GM19238 (cell line): Measurements from ENCODE around the gene MPRIP.

Experiments used
- DNase-seq: peaks from one replicate; pipeline ENCODE4 v3.0.0; 2011; ENCODE audit warnings: low spot score; ENCODE audit not compliant: insufficient read length

MPRIP gene

DNA sequence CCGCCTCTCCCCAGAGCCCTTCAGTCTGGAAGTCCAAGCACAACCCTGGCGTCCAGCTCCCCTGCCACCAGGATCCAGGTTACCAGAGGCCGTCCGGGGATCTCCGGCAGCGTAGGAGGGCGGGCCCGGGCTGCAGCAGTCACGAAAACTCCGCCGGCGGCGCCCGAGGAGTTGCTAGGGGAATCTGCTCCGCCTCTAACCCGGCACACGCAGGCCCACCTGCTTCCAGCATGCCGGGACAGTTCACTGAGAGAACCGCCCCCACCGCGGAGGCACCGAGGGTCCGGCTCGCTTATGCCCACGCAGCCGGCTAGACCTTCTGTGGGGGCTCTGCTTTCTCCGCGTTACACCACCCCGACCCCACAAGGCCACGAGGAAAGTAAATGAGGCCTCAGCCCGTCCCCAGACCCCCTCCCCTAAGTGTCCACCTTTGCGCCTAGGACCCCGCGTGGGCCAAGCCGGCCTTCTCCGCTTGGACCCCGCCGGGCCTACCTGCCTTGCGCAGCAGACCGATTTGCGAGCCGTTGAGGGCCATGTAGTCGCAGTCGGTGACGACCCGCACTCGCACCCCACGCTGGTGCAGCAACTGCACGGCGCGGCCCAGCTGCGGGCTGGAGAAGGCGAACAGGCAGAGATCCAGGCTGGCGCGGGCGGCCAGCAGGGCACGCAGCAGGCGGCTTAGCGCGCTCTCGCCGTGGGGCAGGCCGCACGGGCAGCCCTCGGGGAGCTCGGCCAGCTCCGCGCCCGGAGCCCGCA, 163.3 kb downstream of the MPRIP start:
- peak; percentile 69 for DNase-seq

DNA sequence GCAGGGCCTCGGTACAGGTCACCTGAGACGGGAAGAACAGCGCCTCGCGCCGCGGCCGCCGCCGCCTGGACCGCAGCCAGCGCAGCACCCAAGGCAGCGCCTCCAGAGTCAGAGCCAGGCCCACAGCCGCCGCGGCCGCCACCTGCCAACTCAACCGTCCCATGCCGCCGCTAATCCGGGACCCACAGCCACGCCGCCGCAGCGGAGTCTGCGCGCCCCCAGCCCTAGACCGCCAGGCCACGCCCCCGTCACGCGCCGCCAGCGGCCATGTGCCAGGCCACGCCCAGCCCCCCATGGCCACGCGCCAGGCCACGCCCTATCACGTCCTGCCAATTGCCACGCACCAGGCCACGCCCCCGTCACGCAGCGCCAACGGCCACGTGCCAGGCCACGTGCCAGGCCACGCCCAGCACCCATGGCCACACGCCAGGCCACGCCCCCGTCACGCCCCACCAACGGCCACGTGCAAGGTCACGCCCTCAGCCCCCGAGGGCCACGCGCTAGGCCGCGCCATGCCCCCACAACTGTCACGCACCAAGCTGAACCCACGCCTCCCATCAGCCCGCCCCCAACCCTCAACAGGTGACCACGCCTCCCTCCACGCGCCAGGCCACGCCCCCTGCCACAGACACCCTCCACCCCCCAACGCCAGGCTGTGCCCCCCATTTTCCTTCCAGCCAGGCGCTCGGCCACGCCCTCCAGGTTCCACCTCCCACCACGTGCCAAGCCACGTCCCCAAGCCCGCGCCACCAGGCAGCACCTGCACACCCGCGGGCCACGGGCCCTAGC, 164.1 kb downstream of the MPRIP start, which contains the start of gene PLD6:
Gene PLD6, minus strand, starts transcription at position 210 of the 789 bp plus-strand sequence. Its CDS starts 47 bp downstream, at position 163.
- DNase-seq: peak; percentile 86

DNA sequence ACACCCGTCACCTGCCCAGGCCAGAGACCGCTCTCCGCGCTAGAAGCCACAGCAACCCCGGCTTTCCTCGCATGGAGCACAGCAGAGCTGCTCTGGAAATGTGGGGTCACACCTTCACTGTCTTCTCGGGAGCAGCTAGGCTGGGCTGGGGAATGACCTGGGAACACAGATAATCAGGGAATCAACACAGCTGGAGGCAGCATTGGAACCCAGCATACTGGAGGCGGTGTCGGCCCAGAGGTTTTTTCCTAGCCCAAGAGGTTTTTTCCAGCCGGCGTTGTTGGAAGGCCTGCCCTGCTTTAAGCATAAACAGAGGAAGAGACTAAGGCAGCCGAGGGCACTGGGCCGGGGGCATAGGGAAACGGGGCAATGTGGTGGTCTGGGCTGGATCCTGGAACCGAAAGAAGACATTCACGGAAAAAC, 164.7 kb downstream of the MPRIP start:
- no peak for DNase-seq

DNA sequence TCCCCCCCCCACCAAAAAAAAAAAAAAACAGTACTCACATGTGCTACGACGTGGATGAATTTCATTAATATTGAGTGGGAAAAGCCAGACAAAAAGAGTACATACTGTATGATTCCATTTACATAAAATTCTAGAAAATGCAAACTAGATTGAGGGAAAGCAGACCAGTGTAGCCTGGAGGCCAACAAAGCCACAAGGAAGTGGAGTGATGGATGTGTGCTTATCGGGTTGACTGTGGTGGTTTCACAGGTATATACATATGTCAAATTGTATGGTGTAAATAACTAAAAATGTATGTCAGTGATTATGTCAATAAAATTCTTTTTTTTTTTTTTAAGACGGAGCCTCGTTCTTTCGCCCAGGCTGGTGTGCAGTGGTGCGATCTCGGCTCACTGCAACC, 165.7 kb downstream of the MPRIP start:
- no peak for DNase-seq

DNA sequence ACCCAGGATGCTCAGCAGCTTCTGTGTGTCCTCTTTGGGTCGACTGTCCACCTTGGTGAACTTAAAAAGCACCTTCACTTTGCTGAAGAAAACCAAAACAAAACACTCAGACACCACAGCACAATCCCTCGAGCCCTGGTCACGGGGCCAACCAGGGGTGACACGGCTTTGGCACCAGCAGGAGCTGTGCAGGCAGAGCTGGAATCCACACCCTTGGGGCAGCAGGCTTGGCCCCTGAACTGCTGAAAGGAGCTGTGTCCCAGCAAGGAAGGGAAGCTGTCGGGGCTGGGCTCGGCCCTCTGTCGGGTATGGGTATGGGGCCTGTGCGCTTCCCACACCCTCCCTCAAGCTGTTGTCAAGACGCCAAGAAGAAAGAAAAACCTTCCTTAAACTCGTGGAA, 171.5 kb downstream of the MPRIP start:
- no peak for DNase-seq

DNA sequence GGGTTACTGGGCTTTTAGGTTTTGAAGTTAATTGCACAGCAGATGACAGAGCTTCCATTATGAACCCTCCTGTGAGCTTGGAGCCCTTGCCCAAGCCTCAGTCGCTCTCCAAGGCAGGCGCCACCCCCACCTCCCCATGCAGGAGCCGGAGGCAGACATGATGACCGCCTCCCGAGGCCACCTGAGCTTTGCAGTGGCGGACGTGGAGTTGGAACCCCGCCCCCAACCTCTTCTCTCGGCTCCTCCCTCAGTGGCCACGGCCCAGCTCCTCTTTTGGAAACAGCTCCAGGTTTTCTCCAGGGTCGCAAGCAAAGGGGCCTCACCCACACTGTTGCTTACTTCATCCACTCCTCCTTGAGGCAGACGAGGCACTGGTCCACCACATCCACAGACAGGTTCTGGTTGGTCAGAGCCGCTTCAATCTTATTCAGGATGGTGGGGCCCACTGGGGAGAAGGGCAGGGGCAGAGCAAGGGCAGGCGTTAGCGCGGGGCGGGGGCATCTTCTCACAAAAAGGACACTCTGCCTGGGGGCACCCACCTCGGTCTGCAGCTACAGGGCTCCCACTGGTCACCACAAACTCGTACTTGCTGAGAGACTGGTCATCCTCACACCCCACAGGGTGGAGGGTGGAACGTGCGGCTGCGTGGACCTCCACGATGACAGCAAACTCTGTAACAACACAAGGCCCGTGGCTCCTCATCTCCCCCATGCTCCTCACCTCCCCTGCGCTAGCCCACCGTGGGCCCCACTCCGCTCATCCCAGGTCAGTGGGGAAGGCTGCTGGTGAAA, 172.6 kb downstream of the MPRIP start:
- no peak for DNase-seq

DNA sequence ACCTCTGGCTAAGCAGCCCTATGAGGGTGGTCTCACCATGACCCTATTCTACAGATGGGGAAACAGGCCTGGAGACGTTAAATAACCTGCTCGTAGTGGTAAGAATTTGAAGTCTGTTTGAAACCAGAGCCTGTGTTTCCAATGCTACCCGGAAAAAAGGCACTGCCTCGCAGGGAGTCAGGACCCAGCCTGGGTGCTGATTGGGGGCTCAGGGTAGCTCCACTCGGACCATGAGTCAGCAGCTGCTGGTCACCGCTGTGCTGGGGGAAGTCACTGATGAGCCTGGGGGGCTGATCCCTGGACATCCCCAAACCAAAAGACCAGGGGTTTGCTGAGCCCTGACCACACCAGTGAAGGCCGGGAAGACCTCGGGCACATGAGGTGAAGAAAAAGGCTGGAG, 173.3 kb downstream of the MPRIP start:
- no peak for DNase-seq

DNA sequence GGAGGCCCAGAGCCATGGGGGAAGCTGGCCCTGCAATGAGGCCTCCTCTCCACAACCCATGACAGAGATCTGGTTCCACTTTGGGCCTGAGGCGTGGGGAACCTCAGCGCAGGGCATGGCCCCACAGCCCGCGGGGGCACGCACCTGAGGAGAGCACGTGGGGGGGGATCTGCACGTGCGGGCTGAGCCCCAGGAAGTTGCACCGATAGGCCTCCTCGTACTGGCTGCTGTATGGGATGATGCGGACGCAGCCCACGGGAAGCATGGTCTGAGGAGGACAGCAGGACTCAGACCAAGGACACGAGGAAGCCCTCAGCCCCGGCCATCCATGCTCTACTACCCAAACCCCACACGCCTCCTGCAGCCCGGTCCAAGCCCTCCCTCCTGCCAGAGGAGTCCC, 174.0 kb downstream of the MPRIP start:
- DNase-seq: no peak

DNA sequence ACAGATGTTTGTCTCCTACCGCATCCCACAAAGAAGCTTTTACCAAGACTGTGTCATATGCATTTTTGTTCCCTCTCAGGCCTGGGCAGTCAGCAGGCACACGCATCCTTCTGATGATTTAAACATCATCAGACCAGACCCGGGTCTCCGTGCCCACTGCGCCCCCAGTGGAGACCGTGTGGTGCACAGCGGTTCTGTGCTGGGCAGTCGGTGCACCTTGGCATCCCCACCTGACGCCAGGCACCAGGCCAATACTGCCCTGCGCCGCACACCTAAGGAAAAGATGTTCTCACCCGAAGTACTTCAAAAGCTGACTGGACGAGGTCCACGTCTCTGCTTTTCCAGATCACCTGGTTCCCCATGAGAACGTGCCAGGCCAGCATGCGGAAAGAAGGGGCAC, 174.5 kb downstream of the MPRIP start:
- no peak for DNase-seq

DNA sequence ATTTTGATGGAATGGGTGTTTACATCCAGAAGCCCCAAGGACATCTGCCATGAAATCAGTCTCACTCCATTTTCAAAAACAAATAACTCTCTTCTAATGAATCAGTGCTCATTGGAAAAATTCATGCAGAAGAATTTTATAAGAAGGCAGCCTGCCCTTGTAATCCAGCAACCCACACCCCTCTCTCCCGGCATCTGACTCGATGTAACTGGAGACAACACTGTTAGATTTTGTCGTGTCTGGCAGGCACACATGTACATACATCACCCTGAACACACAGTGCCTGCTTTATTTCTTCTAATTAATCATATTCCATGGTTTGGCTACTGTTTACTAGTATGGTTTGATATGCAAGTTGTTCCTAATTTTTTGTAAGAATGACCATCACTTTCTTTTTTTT, 175.7 kb downstream of the MPRIP start:
- no peak for DNase-seq

DNA sequence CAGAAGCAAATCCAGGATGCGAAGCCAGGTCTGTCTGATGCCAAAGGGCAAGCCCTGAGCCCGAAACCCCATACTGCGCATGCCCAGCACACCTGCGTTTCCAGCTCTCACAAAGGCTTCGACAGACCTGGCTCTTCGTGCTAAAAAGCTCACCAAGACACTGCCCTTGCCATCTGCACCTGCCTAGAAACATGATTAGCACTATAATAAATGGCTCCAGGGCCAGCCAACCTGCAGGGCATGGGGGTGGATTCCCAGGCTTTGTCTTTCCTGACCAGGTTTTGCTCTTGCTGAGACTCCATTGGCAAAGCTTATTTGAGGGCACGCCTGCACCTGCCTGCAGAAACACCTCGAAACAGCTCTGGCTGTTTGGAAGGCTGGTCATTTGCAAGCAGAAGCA, 178.3 kb downstream of the MPRIP start:
- no peak for DNase-seq

DNA sequence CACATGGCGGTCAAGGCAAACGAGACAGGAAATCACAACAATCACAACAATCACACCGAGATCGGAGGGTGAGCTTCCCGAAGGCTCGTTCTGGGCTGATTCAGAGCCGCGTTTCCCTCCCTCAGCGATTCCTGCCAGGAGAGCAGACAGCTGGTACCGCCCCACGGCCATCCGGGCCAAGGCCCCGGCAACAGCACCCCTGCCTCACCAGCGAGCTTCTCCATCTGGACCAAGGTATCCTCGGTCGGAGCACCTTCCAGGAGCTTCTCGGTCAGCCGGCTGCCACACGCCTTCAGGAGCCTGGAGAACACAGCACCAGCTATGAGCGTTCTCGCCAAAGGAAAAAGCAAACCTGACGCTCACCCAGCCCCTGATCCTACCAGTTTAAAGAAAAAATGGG, 179.1 kb downstream of the MPRIP start:
- DNase-seq: no peak

DNA sequence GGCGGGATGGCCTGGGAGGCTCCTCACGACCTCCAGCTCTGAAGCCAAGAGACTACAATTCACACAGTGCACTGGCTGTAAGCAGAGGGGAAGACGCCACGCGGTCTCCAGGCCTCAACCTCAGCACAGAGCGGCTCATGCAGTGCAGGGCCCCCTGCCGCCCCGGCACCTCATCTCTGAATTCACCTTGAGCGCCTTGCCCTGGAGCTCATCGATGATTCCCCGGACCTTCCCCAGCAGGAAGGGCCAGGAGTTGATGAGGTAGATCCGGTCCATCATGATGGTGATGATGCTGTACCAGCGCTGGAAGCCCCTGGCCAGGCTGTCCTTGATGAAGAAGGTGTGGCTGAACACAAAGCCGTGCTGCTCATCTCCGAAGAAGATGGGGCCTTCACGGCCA, 181.5 kb downstream of the MPRIP start:
- no peak for DNase-seq

DNA sequence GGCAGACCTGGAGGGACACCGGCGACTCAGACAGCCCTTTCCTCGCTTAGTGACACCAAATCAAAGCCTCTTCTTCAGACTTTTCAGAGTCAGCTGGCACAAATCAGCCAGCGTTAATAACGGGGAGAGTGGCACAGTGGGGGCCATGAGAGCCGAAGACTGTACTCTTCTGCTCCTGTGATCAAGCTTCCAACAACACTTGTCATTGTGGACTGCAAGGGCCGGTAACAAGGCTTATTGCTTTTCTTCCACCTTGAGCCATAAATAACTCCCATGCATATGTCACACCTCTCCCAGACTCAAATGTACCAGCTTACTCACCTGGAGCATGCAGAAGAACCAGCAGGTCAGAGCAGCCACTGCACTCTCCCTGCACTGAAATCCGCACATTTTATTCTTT, 181.9 kb downstream of the MPRIP start:
- no peak for DNase-seq

DNA sequence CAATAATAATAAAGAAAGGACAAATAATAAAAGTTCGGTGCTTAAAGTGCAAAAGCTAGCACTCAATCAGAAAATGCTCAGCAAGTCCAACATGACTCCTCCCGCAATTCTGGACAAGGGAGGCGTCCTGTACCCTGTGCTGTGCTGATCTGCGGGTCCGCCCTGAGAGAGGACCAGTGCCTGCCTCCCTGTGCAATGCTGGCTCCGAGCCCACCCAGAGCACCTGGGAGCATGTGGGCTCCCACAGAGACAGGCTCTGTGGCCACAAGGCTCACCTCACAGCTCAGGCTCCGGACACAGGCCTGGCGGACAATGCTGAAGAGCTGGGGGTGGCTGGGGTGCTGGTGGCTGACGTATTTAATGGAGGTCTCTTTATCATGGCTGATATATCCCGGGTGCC, 183.6 kb downstream of the MPRIP start:
- DNase-seq: no peak

DNA sequence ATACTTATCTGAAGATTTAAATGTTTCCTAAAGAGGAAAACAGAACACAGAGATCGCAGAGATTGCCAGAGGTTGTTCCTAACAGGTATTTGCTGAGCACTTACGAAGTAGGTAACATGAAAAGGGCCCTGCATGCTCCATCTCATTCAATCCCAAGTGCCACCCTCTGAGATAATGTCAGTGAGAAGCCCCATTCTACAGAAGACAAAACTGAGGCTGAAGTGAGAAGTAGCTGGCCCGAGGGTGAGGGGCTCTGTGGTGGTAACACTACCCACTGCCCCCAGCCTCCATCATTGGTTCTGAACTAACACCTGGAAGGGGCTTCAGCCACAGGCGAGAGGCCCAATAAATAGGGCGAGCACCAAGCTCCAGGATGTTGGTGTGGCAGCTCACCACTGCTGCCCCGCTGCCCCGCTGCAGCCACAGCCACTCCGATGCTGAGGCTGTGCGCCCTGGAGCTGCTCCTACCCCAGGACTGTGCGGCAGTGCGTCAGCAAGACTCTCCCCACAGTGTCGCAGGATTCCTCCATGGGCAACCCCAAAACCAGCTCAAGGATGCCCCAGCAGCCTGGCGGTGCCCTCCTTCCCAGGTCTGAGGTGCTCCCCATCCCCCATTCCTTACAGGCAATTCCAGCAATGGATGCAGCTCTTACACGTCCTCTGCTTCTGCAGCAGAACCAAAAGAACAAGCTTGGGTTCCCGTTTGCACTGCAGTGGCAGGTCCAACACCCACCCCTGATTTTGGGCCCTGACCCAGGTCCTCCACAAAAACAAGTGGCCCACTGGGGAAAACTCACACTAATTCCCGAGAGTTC, 184.4 kb downstream of the MPRIP start:
- no peak for DNase-seq

DNA sequence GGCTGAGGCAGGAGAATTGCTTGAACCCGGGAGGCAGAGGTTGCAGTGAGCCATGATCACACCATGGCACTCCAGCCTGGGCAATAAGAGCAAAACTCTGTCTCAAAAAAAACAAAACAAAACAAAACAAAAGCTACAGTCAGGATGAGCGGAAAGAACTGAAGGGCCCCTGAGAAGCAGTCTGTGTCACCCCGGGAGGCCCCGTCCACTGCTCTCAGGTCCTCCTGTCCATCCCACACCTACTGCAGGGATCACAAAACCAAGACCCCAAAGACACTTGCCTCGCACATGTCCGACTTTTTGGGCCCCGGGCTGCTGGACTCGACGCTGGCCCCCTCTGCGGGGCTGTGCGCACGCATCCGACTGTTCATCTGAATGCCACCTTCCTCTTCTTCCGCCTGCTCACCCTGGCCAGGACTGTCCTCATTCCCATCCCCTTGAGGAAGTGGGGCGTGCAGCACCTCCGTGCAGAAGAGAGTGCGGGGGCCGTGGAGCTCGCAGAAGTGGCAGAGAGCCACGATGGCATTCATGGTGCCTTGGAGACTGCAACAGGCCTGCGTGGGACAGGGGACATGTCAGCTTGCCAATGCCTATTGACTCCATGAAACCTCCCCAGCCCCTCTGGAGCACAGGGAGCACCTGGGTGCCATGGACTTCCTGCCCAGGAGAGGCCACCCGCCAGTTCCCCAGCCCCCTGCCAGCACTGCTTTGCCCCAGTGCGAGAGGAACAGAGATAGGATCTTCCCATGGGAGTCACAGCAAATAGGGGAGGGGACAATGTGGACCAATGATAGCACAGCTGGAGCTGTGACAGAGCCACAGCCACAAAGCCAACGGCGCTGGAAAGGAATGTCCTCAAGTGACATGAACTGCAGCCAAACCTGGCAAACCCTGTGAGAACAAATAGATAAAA, 185.6 kb downstream of the MPRIP start:
- no peak for DNase-seq

DNA sequence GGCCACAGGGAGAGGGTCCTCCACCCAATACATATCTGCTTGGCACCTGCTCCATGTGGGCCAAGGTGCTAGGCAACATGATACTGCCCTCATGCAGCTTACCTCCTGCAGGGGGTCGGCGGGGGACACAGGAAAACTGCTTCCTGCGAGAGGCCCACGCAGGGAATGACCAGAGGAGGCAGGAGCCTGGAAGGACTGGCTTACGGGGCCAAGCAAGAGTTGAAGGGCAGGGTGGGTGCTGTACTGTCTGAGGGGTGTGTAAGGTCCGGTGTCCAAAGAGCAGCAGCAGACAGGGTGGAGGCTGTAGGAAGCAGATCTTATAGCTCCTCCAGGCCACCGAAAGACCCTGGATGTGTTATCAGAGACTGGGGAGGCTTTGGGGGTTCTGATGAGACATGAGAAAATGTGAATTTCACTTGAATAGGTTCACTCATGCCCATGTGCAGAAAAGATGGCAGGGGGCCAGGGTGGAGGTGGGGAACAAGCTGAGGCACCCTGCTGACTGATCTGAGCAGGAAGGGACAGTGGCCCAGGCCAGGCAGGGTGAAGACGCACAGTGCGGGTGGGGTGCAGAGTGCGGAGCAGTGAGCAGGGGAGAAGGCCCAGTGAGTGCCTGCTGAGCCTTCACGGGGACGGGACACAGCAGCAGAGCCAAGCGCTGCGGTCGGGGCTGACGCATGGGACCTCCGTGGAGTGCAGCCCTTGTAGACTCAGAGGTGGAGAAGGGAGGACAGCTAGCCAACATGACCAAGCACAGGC, 186.4 kb downstream of the MPRIP start:
- DNase-seq: no peak
